Astrocyte (in vitro differentiated cells and primary cell): ENCODE data around the gene EEF2KMT. TPM values are rescaled to one million over a fixed set of nuclear protein-coding genes. Genes with fewer than 3 reads are reported as not detected.
"Not testable (repeated sequence)": the region's sequence is repeated elsewhere in the genome, so short reads cannot be mapped to it uniquely, and the experiment has no call there.

ENCODE experiments used
- DNase-seq: peaks from one replicate; pipeline ENCODE4 v3.0.0-alpha.2; 2010; ENCODE audit warnings: low read depth
- FAIRE-seq: peaks from 2 replicates; lab custom pipeline; 2011; peaks lifted over from hg19 to GRCh38; lab: Jason Lieb, UNC
- H2AFZ ChIP-seq: 2 replicates; pipeline ENCODE4 v1.6.0; 2012; ENCODE audit warnings: low read depth, low read length, inconsistent platforms
- H3K27ac ChIP-seq: 2 replicates; pipeline ENCODE4 v1.5.1; 2011; ENCODE audit warnings: low read depth, low read length, inconsistent platforms
- H3K27me3 ChIP-seq: 2 replicates; pipeline ENCODE4 v1.6.0; 2011; ENCODE audit warnings: low read length, inconsistent platforms; ENCODE audit not compliant: insufficient read depth
- H3K36me3 ChIP-seq: 2 replicates; pipeline ENCODE4 v1.5.1; 2011; ENCODE audit warnings: low read length, inconsistent platforms; ENCODE audit not compliant: insufficient read depth
- H3K4me1 ChIP-seq: 2 replicates; pipeline ENCODE4 v1.5.1; 2011; ENCODE audit warnings: low read length, inconsistent platforms; ENCODE audit not compliant: insufficient read depth
- H3K4me2 ChIP-seq: 2 replicates; pipeline ENCODE4 v1.6.0; 2012; ENCODE audit warnings: low read length, inconsistent platforms
- H3K4me3 ChIP-seq: 2 replicates; pipeline ENCODE4 v1.5.1; 2011; ENCODE audit warnings: low read depth, mild to moderate bottlenecking, low read length, inconsistent platforms; ENCODE audit not compliant: insufficient read depth
- H3K79me2 ChIP-seq: 2 replicates; pipeline ENCODE4 v1.6.0; 2012; ENCODE audit warnings: mild to moderate bottlenecking, low read length, inconsistent platforms; ENCODE audit not compliant: insufficient read depth
- H3K9ac ChIP-seq: 2 replicates; pipeline ENCODE4 v1.6.0; 2012; ENCODE audit warnings: mild to moderate bottlenecking, low read length, inconsistent platforms
- H3K9me3 ChIP-seq: 2 replicates; pipeline ENCODE4 v1.5.1; 2012; ENCODE audit warnings: low read depth, mild to moderate bottlenecking, low read length, inconsistent platforms; ENCODE audit not compliant: insufficient read depth
- H4K20me1 ChIP-seq: 2 replicates; pipeline ENCODE4 v1.6.0; 2012; ENCODE audit warnings: low read length, inconsistent platforms; ENCODE audit not compliant: insufficient read depth
- H3K27ac Mint-ChIP-seq: one replicate; pipeline ENCODE4 v1.8.0; 2021; ENCODE audit warnings: mild to moderate bottlenecking, mixed read lengths; ENCODE audit not compliant: unreplicated experiment
- H3K27me3 Mint-ChIP-seq: one replicate; pipeline ENCODE4 v1.8.0; 2021; ENCODE audit warnings: low read depth, mixed read lengths; ENCODE audit not compliant: unreplicated experiment
- H3K36me3 Mint-ChIP-seq: one replicate; pipeline ENCODE4 v1.8.0; 2021; ENCODE audit warnings: low read depth, mixed read lengths; ENCODE audit not compliant: unreplicated experiment
- H3K4me1 Mint-ChIP-seq: one replicate; pipeline ENCODE4 v1.8.0; 2021; ENCODE audit warnings: low read depth, mixed read lengths; ENCODE audit not compliant: unreplicated experiment
- H3K4me3 Mint-ChIP-seq: one replicate; pipeline ENCODE4 v1.8.0; 2021; ENCODE audit warnings: mild to moderate bottlenecking, moderate library complexity, mixed read lengths; ENCODE audit not compliant: unreplicated experiment
- H3K9me3 Mint-ChIP-seq: one replicate; pipeline ENCODE4 v1.8.0; 2021; ENCODE audit warnings: mild to moderate bottlenecking, mixed read lengths; ENCODE audit not compliant: unreplicated experiment
- total RNA-seq: library from RNA; stranded (reverse); gene quantifications from 2 replicates; pipeline ENCODE4 v1.2.1, GENCODE V29; 2021

Gene EEF2KMT
- total RNA-seq, 1 donor from 2014 or later = 9.2 TPM

GRCh38 chr16:5134739-5135452 is 37.3 kb upstream of the EEF2KMT start:
- H3K36me3 Mint-ChIP-seq, H3K4me3 ChIP-seq, H2AFZ ChIP-seq, H4K20me1 ChIP-seq, H3K9me3 ChIP-seq, H3K4me1 ChIP-seq, H3K9me3 Mint-ChIP-seq, H3K27ac ChIP-seq, H3K27ac Mint-ChIP-seq, H3K9ac ChIP-seq, H3K36me3 ChIP-seq, H3K4me2 ChIP-seq, FAIRE-seq, H3K4me3 Mint-ChIP-seq, DNase-seq, H3K27me3 ChIP-seq, H3K79me2 ChIP-seq, H3K4me1 Mint-ChIP-seq: not testable (repeated sequence)
- H3K27me3 Mint-ChIP-seq = peaks cover 35% of the 10 kb centered on the region

- H3K36me3 ChIP-seq, H3K9me3 ChIP-seq, H3K27me3 ChIP-seq, H3K4me1 ChIP-seq, H3K9ac ChIP-seq, DNase-seq, H3K9me3 Mint-ChIP-seq, H3K4me3 Mint-ChIP-seq, H3K27ac ChIP-seq, FAIRE-seq, H2AFZ ChIP-seq, H3K4me1 Mint-ChIP-seq, H3K79me2 ChIP-seq, H4K20me1 ChIP-seq, H3K4me2 ChIP-seq, H3K36me3 Mint-ChIP-seq, H3K4me3 ChIP-seq: not testable (repeated sequence)
- Mint-ChIP-seq H3K27ac (peak overlapping the region; percentile 4), H3K27me3 (peaks cover 32% of the 10 kb centered on the region)
Observed at GRCh38 chr16:5132915-5133600, 35.5 kb upstream of the EEF2KMT start.

GRCh38 chr16:5131467-5132004 is 33.9 kb upstream of the EEF2KMT start:
- not testable (repeated sequence) for H3K9ac ChIP-seq, H3K9me3 ChIP-seq, H3K36me3 Mint-ChIP-seq, H3K4me1 ChIP-seq, FAIRE-seq, H3K27ac Mint-ChIP-seq, H2AFZ ChIP-seq, H3K4me3 Mint-ChIP-seq, H3K27ac ChIP-seq, H4K20me1 ChIP-seq, H3K36me3 ChIP-seq, H3K27me3 ChIP-seq, H3K79me2 ChIP-seq, H3K4me1 Mint-ChIP-seq, DNase-seq, H3K4me2 ChIP-seq, H3K9me3 Mint-ChIP-seq, H3K4me3 ChIP-seq
- peaks cover 22% of the 10 kb centered on the region for H3K27me3 Mint-ChIP-seq

- H3K79me2 ChIP-seq, H3K4me3 Mint-ChIP-seq, H3K9ac ChIP-seq, H3K36me3 Mint-ChIP-seq, H4K20me1 ChIP-seq, H3K27ac ChIP-seq, H3K36me3 ChIP-seq, H3K9me3 Mint-ChIP-seq, H3K9me3 ChIP-seq, H3K4me1 ChIP-seq, H2AFZ ChIP-seq, H3K27me3 ChIP-seq, H3K4me3 ChIP-seq, FAIRE-seq, H3K27ac Mint-ChIP-seq, H3K4me2 ChIP-seq, H3K4me1 Mint-ChIP-seq: not testable (repeated sequence)
- peaks cover 28% of the 10 kb centered on the region for H3K27me3 Mint-ChIP-seq
- peak; percentile 32 for DNase-seq
Observed at GRCh38 chr16:5117300-5118087, 19.9 kb upstream of the EEF2KMT start.

- H3K4me2 ChIP-seq, DNase-seq, H4K20me1 ChIP-seq, H3K36me3 ChIP-seq, H3K27me3 ChIP-seq, H3K4me1 ChIP-seq, H3K27ac Mint-ChIP-seq, H3K36me3 Mint-ChIP-seq, H3K79me2 ChIP-seq, H3K4me1 Mint-ChIP-seq, H3K27ac ChIP-seq, H3K9me3 ChIP-seq, H3K4me3 Mint-ChIP-seq, H3K9ac ChIP-seq, FAIRE-seq, H2AFZ ChIP-seq, H3K4me3 ChIP-seq, H3K9me3 Mint-ChIP-seq: not testable (repeated sequence)
- peaks cover 26% of the 10 kb centered on the region for H3K27me3 Mint-ChIP-seq
Observed at GRCh38 chr16:5116780-5117295, 19.2 kb upstream of the EEF2KMT start.
